Coronary artery (tissue), 2 donors: ENCODE measurements around the gene RAPGEF1.

Experiments used
- DNase-seq: peaks from one replicate; pipeline ENCODE4 v3.0.0-alpha.2; 2017; ENCODE audit warnings: low spot score
- H3K27ac ChIP-seq, 2 donors: fragments of 200-600 bp; sonication (generic); one replicate each; pipeline ENCODE4 v1.5.1; 2016 to 2019
- H3K4me3 ChIP-seq: fragments of 200-600 bp; sonication (generic); 2 replicates; pipeline ENCODE4 v1.5.1; 2016; ENCODE audit warnings: mild to moderate bottlenecking, moderate library complexity
- TF ChIP-seq, protein P1 (sequence below): fragments of 200-600 bp; sonication (generic); IDR thresholded peaks from one replicate; pipeline ENCODE4 v1.5.1; 2019; ENCODE audit warnings: antibody characterized with exemption

The RAPGEF1 gene, protein sequence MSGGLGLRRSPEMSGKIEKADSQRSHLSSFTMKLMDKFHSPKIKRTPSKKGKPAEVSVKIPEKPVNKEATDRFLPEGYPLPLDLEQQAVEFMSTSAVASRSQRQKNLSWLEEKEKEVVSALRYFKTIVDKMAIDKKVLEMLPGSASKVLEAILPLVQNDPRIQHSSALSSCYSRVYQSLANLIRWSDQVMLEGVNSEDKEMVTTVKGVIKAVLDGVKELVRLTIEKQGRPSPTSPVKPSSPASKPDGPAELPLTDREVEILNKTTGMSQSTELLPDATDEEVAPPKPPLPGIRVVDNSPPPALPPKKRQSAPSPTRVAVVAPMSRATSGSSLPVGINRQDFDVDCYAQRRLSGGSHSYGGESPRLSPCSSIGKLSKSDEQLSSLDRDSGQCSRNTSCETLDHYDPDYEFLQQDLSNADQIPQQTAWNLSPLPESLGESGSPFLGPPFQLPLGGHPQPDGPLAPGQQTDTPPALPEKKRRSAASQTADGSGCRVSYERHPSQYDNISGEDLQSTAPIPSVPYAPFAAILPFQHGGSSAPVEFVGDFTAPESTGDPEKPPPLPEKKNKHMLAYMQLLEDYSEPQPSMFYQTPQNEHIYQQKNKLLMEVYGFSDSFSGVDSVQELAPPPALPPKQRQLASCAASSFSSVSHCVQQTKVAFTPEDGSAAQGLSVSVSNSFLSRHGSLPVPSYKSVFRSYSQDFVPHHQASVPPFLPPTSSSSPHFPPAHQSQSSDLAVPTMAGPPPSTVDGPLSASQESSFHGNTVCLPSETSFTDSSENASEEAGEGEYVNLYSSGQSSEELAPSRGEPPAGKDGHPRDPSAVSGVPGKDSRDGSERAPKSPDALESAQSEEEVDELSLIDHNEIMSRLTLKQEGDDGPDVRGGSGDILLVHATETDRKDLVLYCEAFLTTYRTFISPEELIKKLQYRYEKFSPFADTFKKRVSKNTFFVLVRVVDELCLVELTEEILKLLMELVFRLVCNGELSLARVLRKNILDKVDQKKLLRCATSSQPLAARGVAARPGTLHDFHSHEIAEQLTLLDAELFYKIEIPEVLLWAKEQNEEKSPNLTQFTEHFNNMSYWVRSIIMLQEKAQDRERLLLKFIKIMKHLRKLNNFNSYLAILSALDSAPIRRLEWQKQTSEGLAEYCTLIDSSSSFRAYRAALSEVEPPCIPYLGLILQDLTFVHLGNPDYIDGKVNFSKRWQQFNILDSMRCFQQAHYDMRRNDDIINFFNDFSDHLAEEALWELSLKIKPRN (N-terminal part only)

DNA sequence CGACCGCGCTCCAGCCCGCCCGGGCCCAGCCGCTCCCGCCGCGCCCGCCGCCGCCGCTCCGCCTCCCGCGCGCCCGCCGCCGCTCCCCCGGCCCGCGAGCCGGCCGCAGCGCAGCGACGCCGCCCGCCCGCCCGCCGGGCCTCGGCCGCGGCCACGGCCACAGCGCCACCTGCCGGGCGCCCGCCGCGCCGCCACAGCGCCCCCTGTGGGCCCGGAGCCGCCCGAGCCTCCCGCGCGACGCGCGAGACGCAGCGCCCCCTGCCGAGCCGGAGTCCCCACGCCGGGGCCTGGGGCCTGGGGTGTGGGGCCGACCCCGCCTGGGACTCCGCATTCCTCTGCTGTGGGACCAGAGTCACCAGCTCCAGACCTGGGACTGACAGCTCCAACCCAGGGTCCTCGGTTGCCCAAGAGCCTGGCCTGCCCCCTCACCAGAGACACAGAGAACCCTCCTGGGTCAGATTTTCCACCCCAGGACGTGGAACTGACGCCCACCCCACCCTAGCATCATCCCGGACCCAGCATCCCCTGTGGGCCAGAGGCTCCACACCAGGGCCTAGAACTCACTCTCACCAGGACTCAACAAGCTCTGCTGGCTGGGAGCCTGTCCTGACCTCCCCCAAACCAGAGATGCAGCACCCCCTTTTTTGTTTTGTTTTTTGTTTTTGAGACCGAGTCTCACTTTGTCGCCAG, at the start of gene RAPGEF1:
Gene RAPGEF1 (minus strand): TSS at position 118 of the 690 bp plus-strand sequence. CDS start 246 bp downstream, outside the sequence.
- TF ChIP-seq, protein P1, sequence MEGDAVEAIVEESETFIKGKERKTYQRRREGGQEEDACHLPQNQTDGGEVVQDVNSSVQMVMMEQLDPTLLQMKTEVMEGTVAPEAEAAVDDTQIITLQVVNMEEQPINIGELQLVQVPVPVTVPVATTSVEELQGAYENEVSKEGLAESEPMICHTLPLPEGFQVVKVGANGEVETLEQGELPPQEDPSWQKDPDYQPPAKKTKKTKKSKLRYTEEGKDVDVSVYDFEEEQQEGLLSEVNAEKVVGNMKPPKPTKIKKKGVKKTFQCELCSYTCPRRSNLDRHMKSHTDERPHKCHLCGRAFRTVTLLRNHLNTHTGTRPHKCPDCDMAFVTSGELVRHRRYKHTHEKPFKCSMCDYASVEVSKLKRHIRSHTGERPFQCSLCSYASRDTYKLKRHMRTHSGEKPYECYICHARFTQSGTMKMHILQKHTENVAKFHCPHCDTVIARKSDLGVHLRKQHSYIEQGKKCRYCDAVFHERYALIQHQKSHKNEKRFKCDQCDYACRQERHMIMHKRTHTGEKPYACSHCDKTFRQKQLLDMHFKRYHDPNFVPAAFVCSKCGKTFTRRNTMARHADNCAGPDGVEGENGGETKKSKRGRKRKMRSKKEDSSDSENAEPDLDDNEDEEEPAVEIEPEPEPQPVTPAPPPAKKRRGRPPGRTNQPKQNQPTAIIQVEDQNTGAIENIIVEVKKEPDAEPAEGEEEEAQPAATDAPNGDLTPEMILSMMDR, result peak; percentile 91
- DNase-seq, result no peak
- Histone ChIP-seq H3K4me3 (peak within 1 kb of the TSS; percentile 95), H3K27ac (peak within 1 kb of the TSS; percentile 82 to 100)

DNA sequence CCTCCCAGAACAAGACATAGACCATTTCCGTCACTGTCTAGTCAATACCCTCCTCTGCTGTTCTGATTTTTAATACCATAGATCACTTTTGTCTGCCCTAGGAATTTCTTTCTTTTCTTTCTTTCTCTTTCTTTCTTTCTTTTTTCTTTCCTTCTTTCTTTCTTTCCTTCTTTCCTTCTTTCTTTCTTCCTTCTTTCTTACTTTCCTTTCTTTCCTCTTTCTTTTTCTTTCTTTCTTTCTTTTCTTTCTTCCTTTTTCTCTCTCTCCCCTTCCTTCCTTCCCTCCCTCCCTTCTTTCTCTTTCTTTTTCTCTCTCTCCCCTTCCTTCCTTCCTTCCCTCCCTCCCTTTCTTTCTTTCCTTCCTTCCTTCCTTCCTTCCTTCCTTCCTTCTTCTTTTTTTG, 49.0 kb upstream of the RAPGEF1 start:
- no peak overlapping the region for H3K4me3 ChIP-seq
- no peak for DNase-seq
- TF ChIP-seq, protein P1, result no peak
- H3K27ac ChIP-seq, result no peak overlapping the region

DNA sequence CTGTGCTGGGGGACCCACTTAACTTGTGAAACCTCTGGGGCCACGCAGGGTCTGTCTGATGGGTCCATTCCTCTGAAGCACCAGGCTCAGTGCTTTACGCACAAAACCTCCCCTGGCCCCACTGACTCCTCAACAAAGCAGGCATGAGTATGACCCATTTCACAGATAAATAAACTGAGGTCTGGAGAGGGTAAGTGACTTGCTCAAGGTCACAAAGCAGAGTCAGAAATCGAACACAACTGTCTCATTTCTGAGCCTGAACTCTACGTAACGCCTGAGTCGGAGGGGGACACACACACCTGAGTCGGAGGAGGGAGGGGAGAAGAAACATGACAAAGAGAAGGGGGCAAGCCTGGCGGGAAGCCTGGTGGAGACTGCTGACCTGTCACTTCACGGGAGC, 48.0 kb upstream of the RAPGEF1 start:
- Histone ChIP-seq H3K4me3 (no peak overlapping the region), H3K27ac (no peak overlapping the region)
- no peak for DNase-seq
- TF ChIP-seq, protein P1, result no peak

DNA sequence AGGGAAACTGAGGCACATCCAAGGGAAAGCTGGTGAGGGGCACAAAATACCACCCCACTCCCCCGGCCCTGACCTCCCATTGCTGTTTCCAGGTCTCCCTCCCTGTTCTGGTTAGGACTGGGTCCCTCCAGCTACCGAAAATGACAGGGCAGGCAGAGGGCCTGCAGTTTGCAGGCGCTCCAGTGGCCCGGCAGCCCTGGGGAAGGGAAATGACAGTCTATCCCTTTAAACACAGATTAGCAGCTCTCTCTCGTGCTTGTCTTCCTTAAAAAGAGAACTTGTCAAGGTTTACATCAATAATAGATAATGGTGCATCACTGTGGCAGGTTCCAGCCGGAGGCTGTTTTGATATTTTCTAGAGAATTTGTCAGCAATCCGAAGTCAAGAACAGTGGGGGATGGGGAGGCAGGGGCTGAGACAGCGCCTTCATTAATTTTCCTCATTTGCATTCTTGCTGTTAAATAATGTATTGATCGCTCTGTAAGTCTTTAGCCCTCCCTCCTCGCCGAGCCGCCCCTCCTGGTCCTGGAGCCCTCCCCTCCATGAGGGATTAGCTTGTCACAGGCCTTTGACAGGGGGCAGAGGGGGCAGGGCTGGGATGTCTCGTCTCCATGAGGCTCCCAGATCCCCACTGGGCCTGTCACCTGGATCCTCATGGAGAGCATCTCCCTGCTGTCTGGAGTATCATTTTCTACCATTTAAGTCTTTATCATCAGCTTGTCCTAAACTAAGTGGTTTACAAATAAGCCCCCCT, 45.0 kb upstream of the RAPGEF1 start:
- DNase-seq, result no peak
- Histone ChIP-seq H3K27ac (no peak overlapping the region), H3K4me3 (no peak overlapping the region)
- TF ChIP-seq, protein P1, result no peak

DNA sequence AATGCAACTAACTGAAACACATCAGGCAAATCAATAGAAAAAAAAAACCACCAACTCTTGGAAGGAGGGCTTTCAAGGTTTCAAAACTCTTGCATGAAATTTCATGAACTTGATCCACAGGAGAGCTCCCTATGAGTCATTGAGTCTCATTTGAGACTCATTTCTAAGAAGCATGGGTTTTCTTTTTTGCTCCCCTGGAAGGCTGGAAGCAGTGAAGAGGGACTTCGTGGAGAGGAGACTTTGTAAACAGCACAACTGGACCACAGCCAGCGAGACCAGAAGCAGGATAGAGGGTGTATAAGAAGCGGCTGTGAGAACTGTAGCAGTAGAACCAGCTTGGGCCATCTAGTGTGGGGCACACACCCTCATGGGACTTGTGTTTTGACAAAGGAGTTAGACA, 41.2 kb upstream of the RAPGEF1 start:
- Histone ChIP-seq H3K27ac (no peak overlapping the region), H3K4me3 (no peak overlapping the region)
- TF ChIP-seq, protein P1, result no peak
- no peak for DNase-seq

DNA sequence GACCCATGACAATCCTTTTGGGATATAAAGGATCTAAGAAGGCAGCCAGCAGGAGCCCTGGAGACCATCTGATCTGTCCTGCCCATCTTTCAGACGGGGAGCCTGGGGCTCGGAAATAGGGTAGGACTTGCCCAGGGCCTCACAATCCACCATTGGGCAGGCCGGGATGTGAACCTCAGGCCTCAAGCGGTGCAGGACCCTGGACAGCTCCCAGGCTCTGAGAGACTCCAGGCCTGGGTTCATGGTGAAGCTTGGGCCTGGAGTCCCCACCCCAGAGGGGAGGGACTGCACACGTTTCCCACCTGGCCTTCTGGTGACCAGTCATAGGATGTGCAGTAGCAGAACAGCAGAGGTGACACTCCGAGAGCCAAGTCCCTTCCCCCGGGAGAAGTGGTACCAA, 36.6 kb upstream of the RAPGEF1 start:
- no peak overlapping the region for H3K27ac ChIP-seq
- no peak overlapping the region for H3K4me3 ChIP-seq
- TF ChIP-seq, protein P1, result no peak
- no peak for DNase-seq
